ENCODE results near the gene BUB3.

GRCh38 chr10:123139165-123139520 lies 15.1 kb upstream of the BUB3 start:
- TF ChIP-seq CTCF (IDR thresholded peaks at IDR 0.05) (no peak), ATF3 (CRISPR knock-in tag; conservative IDR thresholded peaks at IDR 0.05) (no peak), USF2 (CRISPR knock-in tag; IDR thresholded peaks at IDR 0.05) (no peak)
